Esophagus (tissue), 2 donors: ENCODE measurements around the gene IFT52. TPM values are rescaled to one million over a fixed set of nuclear protein-coding genes. Genes with fewer than 3 reads are reported as not detected.

ENCODE experiments used
- H3K27ac ChIP-seq, 2 donors: one replicate each; pipeline ENCODE4 v1.5.1; 2013; ENCODE audit warnings: low read depth in 2 of 2, mild to moderate bottlenecking in 2 of 2, inconsistent platforms in 1 of 2, low read length in 1 of 2, moderate library complexity in 1 of 2
- H3K27me3 ChIP-seq, 2 donors: one replicate each; pipeline ENCODE4 v1.6.1; 2013; ENCODE audit warnings: low read length in 2 of 2, control low read depth in 1 of 2, mild to moderate bottlenecking in 1 of 2; ENCODE audit not compliant: insufficient read depth in 2 of 2, control insufficient read depth in 1 of 2
- H3K36me3 ChIP-seq, 2 donors: one replicate each; pipeline ENCODE4 v1.6.1; 2013; ENCODE audit warnings: low read length in 1 of 2; ENCODE audit not compliant: control insufficient read depth in 2 of 2, insufficient read depth in 2 of 2
- H3K4me1 ChIP-seq, 2 donors: one replicate each; pipeline ENCODE4 v1.6.1; 2013; ENCODE audit warnings: low read length in 1 of 2; ENCODE audit not compliant: control insufficient read depth in 2 of 2, insufficient read depth in 2 of 2
- H3K4me3 ChIP-seq, 2 donors: one replicate each; pipeline ENCODE4 v1.5.1; 2013; ENCODE audit warnings: low read length in 2 of 2, mild to moderate bottlenecking in 2 of 2, low read depth in 1 of 2, moderate library complexity in 1 of 2
- H3K9me3 ChIP-seq, 2 donors: one replicate each; pipeline ENCODE4 v1.6.1; 2013; ENCODE audit warnings: mild to moderate bottlenecking in 2 of 2, low read depth in 1 of 2, low read length in 1 of 2, moderate library complexity in 1 of 2; ENCODE audit not compliant: control insufficient read depth in 2 of 2, insufficient read depth in 1 of 2
- WGBS, 2 donors: extraction: QIAGEN DNeasy Blood & Tissue Kit; methylation state at CpG; one replicate each; pipeline ENCODE4 v1.1.7; 2013; 5-methylcytosine and 5-hydroxymethylcytosine counted together
- polyA plus RNA-seq, 2 donors: library from polyadenylated mRNA; stranded (reverse); fragments of 200-250 nt; gene quantifications; one replicate each; pipeline ENCODE4 v1.2.3, GENCODE V29; 2013
- donor health status: healthy with polysubstance abuse.
- donor health status: Bipolar disorder and iron deficiency.

The IFT52 gene
- polyA plus RNA-seq, 2 donors, result 5.4 to 11.1 TPM

- 70 to 71% methylated on average over 11 of the region's 11 CpGs for WGBS, 2 donors
- Histone ChIP-seq H3K4me1 (no peaks in the 10 kb centered on the region), H3K9me3 (no peaks in the 10 kb centered on the region), H3K27ac (peak overlapping the region; percentile 60 to 74), H3K27me3 (no peaks in the 10 kb centered on the region), H3K36me3 (no peaks in the 10 kb centered on the region), H3K4me3 (peak overlapping the region; percentile 60 to 68)
These were observed 67.5 kb downstream of the IFT52 start for GRCh38 chr20:43658069-43658722.

- no peak overlapping the region for H3K4me3 ChIP-seq
- no peak overlapping the region for H3K27ac ChIP-seq
- 88 to 89% methylated on average over 6 of the region's 6 CpGs for WGBS, 2 donors
- H3K36me3 ChIP-seq, result no peaks in the 10 kb centered on the region
- H3K4me1 ChIP-seq, result no peaks in the 10 kb centered on the region
- H3K9me3 ChIP-seq, result no peaks in the 10 kb centered on the region
- no peaks in the 10 kb centered on the region for H3K27me3 ChIP-seq
These were observed 68.1 kb downstream of the IFT52 start for GRCh38 chr20:43658723-43659419.

- Histone ChIP-seq H3K4me1 (peaks cover 7 to 11% of the 10 kb centered on the region in 2 donors), H3K27ac (no peak overlapping the region), H3K36me3 (no peaks in the 10 kb centered on the region), H3K9me3 (no peaks in the 10 kb centered on the region), H3K27me3 (peaks cover 0 to 2% of the 10 kb centered on the region in 2 donors), H3K4me3 (no peak overlapping the region)
- 53 to 68% methylated on average over 2 of the region's 2 CpGs for WGBS, 2 donors
These were observed 72.4 kb downstream of the IFT52 start for GRCh38 chr20:43662943-43663655.

GRCh38 chr20:43665466-43666176, 74.9 kb downstream of the IFT52 start:
- Histone ChIP-seq H3K4me3 (no peak overlapping the region), H3K27me3 (peaks cover 0 to 2% of the 10 kb centered on the region in 2 donors), H3K4me1 (peaks cover 7 to 11% of the 10 kb centered on the region in 2 donors), H3K27ac (no peak overlapping the region), H3K36me3 (no peaks in the 10 kb centered on the region), H3K9me3 (no peaks in the 10 kb centered on the region)
- WGBS, 2 donors, result 61 to 62% methylated on average over 5 to 6 of the region's 6 CpGs

GRCh38 chr20:43666376-43667328, 75.9 kb downstream of the IFT52 start, which contains the start of gene MYBL2:
Gene MYBL2, plus strand, starts transcription at chr20:43667114. Its CDS starts 170 bp downstream, at chr20:43667284.
- H3K36me3 ChIP-seq, result no peaks in the 10 kb centered on the region
- no peak within 1 kb of the TSS for H3K27ac ChIP-seq
- 7 to 12% methylated on average over 75 to 90 of the region's 90 CpGs for WGBS, 2 donors
- peak within 1 kb of the TSS; percentile 42 to 45 for H3K4me3 ChIP-seq
- H3K9me3 ChIP-seq, result no peaks in the 10 kb centered on the region
- H3K4me1 ChIP-seq, result peaks cover 7 to 11% of the 10 kb centered on the region in 2 donors
- peaks cover 0 to 2% of the 10 kb centered on the region in 2 donors for H3K27me3 ChIP-seq

- H3K9me3 ChIP-seq, result no peaks in the 10 kb centered on the region
- no peak overlapping the region for H3K27ac ChIP-seq
- no peaks in the 10 kb centered on the region for H3K36me3 ChIP-seq
- H3K4me1 ChIP-seq, result peaks cover 7 to 11% of the 10 kb centered on the region in 2 donors
- peak overlapping the region; percentile 16 to 45 for H3K4me3 ChIP-seq
- peaks cover 0 to 2% of the 10 kb centered on the region in 2 donors for H3K27me3 ChIP-seq
- 6 to 8% methylated on average over 33 to 34 of the region's 34 CpGs for WGBS, 2 donors
These were observed 76.8 kb downstream of the IFT52 start for GRCh38 chr20:43667341-43668132.

- peaks cover 0 to 2% of the 10 kb centered on the region in 2 donors for H3K27me3 ChIP-seq
- no peak overlapping the region for H3K4me3 ChIP-seq
- peaks cover 0 to 2% of the 10 kb centered on the region in 2 donors for H3K36me3 ChIP-seq
- H3K27ac ChIP-seq, result no peak overlapping the region
- no peaks in the 10 kb centered on the region for H3K9me3 ChIP-seq
- 67 to 76% methylated on average over 3 of the region's 3 CpGs for WGBS, 2 donors
- H3K4me1 ChIP-seq, result peaks cover 7 to 11% of the 10 kb centered on the region in 2 donors
These were observed 78.6 kb downstream of the IFT52 start for GRCh38 chr20:43669332-43669731.

GRCh38 chr20:43670423-43670822, 79.7 kb downstream of the IFT52 start:
- Histone ChIP-seq H3K4me1 (peaks cover 7 to 11% of the 10 kb centered on the region in 2 donors), H3K27ac (no peak overlapping the region), H3K4me3 (no peak overlapping the region), H3K27me3 (peaks cover 0 to 2% of the 10 kb centered on the region in 2 donors), H3K9me3 (no peaks in the 10 kb centered on the region), H3K36me3 (peaks cover 0 to 2% of the 10 kb centered on the region in 2 donors)
- WGBS, 2 donors, result 82 to 93% methylated on average over 2 of the region's 2 CpGs
